ENCODE data around the gene PHLDB2.

DNA sequence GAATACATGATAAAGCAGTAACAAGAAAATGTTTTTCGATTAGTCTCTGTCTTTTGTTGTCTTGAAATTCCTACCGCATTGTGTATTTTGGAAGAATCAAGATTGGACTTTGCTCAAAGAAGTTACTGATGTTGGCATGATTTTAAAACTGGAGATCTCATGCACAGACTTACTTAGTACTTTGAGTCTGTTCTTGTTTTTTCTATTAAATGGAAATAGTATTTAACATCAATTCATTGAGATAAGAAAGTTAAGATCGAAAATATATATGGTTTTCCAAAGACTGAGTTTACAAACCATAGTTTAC is 122.3 kb downstream of the PHLDB2 start:
- TF ChIP-seq, protein P1, sequence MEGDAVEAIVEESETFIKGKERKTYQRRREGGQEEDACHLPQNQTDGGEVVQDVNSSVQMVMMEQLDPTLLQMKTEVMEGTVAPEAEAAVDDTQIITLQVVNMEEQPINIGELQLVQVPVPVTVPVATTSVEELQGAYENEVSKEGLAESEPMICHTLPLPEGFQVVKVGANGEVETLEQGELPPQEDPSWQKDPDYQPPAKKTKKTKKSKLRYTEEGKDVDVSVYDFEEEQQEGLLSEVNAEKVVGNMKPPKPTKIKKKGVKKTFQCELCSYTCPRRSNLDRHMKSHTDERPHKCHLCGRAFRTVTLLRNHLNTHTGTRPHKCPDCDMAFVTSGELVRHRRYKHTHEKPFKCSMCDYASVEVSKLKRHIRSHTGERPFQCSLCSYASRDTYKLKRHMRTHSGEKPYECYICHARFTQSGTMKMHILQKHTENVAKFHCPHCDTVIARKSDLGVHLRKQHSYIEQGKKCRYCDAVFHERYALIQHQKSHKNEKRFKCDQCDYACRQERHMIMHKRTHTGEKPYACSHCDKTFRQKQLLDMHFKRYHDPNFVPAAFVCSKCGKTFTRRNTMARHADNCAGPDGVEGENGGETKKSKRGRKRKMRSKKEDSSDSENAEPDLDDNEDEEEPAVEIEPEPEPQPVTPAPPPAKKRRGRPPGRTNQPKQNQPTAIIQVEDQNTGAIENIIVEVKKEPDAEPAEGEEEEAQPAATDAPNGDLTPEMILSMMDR (IDR thresholded peaks at IDR 0.05), result no peak
- no peak for TF ChIP-seq POLR2A (IDR thresholded peaks at IDR 0.05)
